ENCODE results near the gene LRRC10B.

DNA sequence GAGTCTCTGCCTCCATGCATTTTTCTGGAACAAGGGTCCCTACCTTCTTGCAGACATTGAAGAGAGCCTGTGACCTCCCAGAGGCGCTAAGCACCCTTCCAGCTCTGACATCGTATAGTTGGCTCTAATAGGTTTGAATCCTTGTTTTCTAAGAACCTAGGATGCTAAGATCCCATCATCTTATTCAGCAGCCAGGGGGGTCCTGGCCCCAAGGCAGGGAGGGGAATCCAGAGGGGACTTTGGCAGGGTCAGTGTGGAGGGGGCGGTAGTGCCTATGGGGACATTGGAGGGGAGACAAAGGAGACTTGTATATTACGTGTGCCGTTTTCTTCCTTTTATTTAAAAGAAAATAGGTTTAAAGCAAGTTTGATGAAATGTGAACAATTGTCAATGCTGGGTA, 3.4 kb upstream of the LRRC10B start:
- TF ChIP-seq RAD21 (IDR thresholded peaks at IDR 0.05; ENCODE audit: low read depth) (no peak), EZH2 (IDR thresholded peaks at IDR 0.05) (no peak), TCF7L2 (IDR thresholded peaks at IDR 0.05; ENCODE audit: borderline replicate concordance, extremely low read depth, insufficient read depth, insufficient read length) (no peak), JUND (IDR thresholded peaks at IDR 0.05) (no peak), POLR2A (IDR thresholded peaks at IDR 0.05; ENCODE audit: borderline replicate concordance, extremely low read depth, insufficient read depth, insufficient read length) (no peak), ZNF274 (IDR thresholded peaks at IDR 0.05; ENCODE audit: low read depth, low read length) (no peak), SIN3A (IDR thresholded peaks at IDR 0.05; ENCODE audit: low read depth) (no peak), CEBPB (IDR thresholded peaks at IDR 0.05; ENCODE audit: low read depth) (no peak), POLR2AphosphoS5 (IDR thresholded peaks at IDR 0.05; ENCODE audit: low read depth, low read length) (no peak)
- TF ChIP-seq, protein P1, sequence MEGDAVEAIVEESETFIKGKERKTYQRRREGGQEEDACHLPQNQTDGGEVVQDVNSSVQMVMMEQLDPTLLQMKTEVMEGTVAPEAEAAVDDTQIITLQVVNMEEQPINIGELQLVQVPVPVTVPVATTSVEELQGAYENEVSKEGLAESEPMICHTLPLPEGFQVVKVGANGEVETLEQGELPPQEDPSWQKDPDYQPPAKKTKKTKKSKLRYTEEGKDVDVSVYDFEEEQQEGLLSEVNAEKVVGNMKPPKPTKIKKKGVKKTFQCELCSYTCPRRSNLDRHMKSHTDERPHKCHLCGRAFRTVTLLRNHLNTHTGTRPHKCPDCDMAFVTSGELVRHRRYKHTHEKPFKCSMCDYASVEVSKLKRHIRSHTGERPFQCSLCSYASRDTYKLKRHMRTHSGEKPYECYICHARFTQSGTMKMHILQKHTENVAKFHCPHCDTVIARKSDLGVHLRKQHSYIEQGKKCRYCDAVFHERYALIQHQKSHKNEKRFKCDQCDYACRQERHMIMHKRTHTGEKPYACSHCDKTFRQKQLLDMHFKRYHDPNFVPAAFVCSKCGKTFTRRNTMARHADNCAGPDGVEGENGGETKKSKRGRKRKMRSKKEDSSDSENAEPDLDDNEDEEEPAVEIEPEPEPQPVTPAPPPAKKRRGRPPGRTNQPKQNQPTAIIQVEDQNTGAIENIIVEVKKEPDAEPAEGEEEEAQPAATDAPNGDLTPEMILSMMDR (IDR thresholded peaks at IDR 0.05 in 2 of 3, conservative IDR thresholded peaks at IDR 0.05 in 1 of 3; ENCODE audit: borderline replicate concordance in 1 of 3, insufficient read depth in 1 of 3, low read depth in 2 of 3, low read length in 2 of 3): no peak
- TF ChIP-seq, protein P2, sequence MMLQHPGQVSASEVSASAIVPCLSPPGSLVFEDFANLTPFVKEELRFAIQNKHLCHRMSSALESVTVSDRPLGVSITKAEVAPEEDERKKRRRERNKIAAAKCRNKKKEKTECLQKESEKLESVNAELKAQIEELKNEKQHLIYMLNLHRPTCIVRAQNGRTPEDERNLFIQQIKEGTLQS (IDR thresholded peaks at IDR 0.05): no peak
- TF ChIP-seq, protein P3, sequence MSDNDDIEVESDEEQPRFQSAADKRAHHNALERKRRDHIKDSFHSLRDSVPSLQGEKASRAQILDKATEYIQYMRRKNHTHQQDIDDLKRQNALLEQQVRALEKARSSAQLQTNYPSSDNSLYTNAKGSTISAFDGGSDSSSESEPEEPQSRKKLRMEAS (IDR thresholded peaks at IDR 0.05): no peak
- TF ChIP-seq, protein P4, sequence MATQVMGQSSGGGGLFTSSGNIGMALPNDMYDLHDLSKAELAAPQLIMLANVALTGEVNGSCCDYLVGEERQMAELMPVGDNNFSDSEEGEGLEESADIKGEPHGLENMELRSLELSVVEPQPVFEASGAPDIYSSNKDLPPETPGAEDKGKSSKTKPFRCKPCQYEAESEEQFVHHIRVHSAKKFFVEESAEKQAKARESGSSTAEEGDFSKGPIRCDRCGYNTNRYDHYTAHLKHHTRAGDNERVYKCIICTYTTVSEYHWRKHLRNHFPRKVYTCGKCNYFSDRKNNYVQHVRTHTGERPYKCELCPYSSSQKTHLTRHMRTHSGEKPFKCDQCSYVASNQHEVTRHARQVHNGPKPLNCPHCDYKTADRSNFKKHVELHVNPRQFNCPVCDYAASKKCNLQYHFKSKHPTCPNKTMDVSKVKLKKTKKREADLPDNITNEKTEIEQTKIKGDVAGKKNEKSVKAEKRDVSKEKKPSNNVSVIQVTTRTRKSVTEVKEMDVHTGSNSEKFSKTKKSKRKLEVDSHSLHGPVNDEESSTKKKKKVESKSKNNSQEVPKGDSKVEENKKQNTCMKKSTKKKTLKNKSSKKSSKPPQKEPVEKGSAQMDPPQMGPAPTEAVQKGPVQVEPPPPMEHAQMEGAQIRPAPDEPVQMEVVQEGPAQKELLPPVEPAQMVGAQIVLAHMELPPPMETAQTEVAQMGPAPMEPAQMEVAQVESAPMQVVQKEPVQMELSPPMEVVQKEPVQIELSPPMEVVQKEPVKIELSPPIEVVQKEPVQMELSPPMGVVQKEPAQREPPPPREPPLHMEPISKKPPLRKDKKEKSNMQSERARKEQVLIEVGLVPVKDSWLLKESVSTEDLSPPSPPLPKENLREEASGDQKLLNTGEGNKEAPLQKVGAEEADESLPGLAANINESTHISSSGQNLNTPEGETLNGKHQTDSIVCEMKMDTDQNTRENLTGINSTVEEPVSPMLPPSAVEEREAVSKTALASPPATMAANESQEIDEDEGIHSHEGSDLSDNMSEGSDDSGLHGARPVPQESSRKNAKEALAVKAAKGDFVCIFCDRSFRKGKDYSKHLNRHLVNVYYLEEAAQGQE (IDR thresholded peaks at IDR 0.05; ENCODE audit: low read depth): no peak

Data from HCT116 (cell line).